ENCODE data around the gene BAD. TPM values are rescaled to one million over a fixed set of nuclear protein-coding genes. Genes with fewer than 3 reads are reported as not detected.

BAD gene
- total RNA-seq: 134 and 141 TPM in 2 replicates

DNA sequence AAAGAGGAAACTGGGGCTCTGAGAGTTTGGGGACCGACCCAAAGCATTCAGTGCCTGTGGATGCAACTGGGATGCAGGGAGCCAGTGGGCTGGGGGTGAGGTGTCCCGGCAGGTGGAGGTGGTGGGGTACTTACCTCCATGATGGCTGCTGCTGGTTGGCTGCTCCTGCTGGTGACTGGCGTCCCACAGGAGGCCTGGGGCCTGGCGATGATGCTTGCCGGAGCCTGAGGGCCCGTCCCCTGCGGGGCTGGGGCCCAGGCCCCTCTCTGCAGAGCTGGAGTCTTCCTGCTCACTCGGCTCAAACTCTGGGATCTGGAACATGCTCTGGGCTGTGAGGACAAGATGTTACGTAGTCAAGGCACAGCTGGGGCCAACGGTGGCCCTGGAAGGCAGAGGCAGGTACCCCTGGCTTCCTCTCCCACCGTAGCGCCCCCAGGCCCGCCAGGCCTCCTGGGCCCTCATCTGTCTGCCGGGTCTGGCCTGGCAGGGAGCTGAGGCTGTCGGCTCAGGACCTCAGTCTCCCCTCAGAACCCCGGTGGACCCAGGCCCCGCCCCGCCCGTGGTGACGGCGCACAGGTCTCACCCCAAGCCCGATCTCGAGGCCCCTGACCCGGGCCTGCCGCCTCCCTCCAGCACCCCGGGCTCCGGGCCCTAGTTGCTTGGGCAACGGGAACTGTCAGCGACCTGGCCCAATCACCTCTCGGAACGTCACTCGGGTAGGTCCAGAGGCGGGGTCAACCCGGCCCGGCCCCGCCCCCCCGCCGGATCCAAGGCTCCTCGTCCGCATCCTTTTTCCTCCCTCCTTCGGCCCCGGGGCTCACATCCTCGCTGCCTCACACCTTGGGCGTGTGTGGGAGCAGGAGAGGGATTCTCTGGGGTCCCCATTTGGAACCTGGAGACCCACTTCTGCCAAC is at the start of gene BAD:
Gene BAD, minus strand, starts transcription at position 618 of the 914 bp plus-strand sequence. Its CDS starts 297 bp downstream, at position 321.

DNA sequence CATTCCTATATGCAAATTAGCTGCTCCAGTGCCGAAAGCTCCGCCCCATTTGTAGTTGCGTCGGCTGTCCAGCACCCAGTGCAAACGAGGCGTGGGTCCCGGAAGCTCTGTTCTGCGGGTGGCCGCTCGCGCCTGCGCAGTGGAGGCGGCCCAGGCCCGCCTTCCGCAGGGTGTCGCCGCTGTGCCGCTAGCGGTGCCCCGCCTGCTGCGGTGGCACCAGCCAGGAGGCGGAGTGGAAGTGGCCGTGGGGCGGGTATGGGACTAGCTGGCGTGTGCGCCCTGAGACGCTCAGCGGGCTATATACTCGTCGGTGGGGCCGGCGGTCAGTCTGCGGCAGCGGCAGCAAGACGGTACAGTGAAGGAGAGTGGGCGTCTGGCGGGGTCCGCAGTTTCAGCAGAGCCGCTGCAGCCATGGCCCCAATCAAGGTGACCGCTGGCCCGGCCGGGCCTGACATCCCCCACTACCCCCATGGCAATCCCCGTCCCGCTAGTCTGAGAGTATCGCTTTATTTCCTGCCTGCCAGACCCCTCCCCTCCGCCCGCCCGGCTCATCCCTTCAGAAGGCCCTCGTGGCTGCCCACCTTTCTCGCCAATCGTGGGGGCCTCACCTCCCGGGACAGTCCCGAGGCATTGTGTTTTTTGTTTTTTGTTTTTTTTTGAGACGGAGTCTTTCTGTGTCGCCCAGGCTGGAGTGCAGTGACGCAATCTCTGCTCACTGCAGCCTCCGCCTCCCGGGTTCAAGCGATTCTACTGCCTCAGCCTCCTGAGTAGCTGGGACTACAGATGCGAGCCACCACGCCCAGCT is 33.7 kb upstream of the BAD start, which contains the start of gene PRDX5:
Gene PRDX5, plus strand, starts transcription at position 161 of the 805 bp plus-strand sequence. Its CDS starts 95 bp downstream, at position 256.

DNA sequence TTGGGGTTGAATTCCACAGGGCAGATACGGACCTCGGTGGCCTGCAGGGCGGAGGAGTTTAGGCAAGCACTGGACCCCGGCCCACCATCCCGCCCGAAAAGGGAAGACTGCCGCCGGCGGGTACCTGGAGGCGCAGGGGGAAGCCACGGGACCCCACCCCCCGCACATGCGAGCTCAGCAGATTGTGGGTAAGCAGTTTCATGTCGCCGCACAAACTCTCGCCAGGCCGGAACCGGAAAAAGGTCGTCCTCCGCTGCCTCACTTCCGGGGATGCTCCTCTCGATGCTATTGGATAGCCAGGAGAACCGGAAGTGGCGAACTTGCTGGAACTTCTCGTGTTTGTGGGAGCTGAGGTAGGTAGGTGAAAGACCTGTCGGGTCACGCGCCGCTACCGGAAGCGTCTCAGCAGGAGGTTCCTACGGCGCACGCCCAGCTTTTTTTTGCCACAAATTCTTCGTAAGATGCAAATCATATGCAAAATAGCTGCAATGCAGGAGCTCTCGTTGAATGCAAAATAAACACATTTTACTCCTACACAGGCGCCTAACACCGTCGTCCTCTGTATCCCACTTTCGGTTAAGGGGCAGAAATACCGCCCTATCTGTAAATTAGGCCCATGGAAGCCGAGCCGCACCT is 33.0 kb upstream of the BAD start, which contains the start of gene TRMT112:
Gene TRMT112, minus strand, starts transcription at position 235 of the 636 bp plus-strand sequence. Its CDS starts 33 bp downstream, at position 202.

GRCh38 chr11:64305075-64305690 is 20.7 kb upstream of the BAD start, which contains the start of gene ESRRA:
Gene ESRRA, plus strand, starts transcription at chr11:64305524. Its CDS starts 1,656 bp downstream, at chr11:64307180.

GRCh38 chr11:64299847-64300648 is 15.6 kb upstream of the BAD start, which contains the start of gene CATSPERZ:
Gene CATSPERZ, plus strand, starts transcription at chr11:64300358. Its CDS starts 53 bp downstream, at chr11:64300411.

DNA sequence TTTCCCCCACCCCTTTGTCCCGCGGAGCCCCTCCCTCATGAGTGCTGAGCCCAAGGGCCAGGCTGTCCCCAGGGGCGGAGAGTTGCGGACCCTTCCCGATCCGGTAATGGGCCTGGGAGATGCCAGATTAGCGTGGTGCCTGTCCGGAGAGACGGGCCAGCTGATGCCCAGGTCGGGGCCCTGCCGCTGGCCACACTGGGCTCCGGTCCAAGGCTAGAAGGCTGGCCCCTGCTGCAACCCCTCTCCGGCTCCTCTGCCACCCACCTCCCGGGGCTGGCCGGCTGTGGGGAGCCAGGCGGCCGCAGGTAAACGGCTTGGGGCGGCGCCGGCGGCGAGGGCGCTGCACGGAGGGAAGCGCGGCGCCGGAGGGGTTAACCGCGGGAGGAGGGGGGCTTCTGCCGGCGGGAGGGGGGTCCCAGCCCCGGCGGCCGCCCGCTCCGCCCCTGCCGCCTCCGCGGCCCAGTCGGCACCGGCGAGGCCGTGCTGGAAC is 6.8 kb upstream of the BAD start, which contains the start of gene KCNK4:
Gene KCNK4, plus strand, starts transcription at position 41 of the 490 bp plus-strand sequence. CDS start 1,717 bp downstream, outside the sequence.

GRCh38 chr11:64284962-64285884 is 758 bp upstream of the BAD start, which contains the start of gene GPR137:
Gene GPR137, plus strand, starts transcription at chr11:64285848. Its CDS starts 677 bp downstream, at chr11:64286525.

GRCh38 chr11:64251016-64251752 is 33.3 kb downstream of the BAD start, which contains the start of gene PLCB3:
Gene PLCB3, plus strand, starts transcription at chr11:64251530. Its CDS starts 120 bp downstream, at chr11:64251650.

DNA sequence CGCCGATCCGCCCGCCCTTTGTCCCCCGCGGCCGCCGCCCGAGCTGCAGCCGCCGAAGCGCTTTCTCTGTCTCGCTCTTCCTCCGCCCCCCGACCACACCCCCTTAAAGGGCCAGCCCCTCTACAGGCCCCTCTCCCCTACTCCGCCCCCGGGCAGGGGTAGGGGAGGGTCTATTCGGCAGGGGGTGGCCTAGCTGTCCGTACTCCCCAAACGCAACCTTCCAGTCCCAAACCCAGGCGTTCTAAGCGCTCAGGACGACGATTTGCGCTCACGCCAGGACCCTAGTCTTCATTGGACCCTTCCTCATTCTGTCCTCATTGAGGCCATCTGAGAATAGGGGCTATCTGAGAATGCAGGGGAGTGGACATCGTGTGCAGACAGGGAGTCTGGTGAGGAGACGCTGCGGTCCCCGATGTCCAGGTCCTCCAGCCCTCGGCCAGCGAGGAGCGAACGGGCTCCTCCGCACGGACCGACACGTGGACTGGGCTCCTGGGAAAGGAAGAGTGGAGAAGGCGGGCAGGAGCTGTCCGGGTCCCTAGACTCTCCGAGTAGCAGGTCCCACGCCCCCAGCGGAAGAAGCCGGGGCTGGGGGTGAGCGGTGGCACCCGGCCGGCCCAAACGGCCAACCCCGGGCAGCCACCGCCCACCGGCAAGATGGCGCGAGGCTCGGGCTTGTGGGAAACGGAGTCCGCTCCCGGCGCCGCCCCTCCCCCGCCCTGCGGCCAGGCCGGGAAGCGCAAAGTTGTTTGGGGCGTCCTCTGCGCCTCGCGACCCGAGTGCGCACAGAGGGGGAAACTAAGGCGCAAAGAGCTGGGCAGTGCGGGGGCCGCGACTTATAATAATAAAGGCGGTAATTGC is 37.4 kb downstream of the BAD start, which contains the start of gene PPP1R14B:
Gene PPP1R14B, minus strand, starts transcription at position 73 of the 858 bp plus-strand sequence. CDS start 270 bp downstream, outside the sequence.

GRCh38 chr11:64240435-64241240 is 43.8 kb downstream of the BAD start, which contains the start of gene FKBP2:
Gene FKBP2, plus strand, starts transcription at chr11:64241095. Its CDS starts 1,293 bp downstream, at chr11:64242388.

GRCh38 chr11:64233913-64234586 is 50.4 kb downstream of the BAD start, which contains the start of gene VEGFB:
Gene VEGFB, plus strand, starts transcription at chr11:64234584. Its CDS starts 250 bp downstream, at chr11:64234834.

DNA sequence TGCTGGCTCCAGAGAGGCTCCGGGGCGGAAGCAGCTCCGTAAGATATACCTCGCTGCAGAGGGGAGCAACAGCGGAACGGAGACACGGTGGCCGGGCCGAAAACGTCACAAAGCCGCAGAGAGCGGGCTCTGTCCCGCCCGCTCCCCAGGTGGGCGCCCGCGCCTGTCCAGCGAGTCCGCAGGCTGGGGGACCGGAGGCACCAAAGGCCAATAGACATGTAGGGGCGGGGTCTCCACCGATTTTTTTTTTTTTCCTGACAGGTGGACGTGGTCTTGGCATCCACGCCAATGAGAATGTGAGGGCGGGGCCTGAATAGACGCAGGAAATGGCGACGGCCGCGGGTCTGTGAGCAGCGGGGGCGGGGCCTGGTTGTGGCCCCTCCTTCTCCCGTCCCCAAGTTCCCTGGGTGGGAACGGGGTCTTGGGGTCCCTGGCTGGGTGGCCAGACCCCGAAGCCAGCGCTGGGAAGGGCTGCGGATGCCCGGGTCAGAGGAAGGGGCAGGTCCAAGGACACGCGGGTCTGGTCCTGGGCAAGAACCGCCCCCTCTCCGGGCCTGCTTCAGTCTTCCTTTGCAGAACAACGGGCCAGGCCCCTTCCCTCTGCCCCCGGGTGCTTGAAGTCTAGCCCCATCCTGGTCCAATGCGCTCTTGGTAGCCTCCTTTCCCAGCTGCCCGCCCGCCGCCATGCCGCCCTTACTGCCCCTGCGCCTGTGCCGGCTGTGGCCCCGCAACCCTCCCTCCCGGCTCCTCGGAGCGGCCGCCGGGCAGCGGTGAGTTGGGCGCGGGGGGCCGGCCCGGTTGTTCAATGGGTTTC is 54.1 kb downstream of the BAD start, which contains the start of gene DNAJC4:
Gene DNAJC4, plus strand, starts transcription at position 378 of the 814 bp plus-strand sequence. Its CDS starts 307 bp downstream, at position 685.

GRCh38 chr11:64225608-64226506 is 58.6 kb downstream of the BAD start, which contains the start of the genes NUDT22 and TRPT1:
Gene NUDT22, plus strand, starts transcription at chr11:64226274. Its CDS starts 379 bp downstream, at chr11:64226653.
Gene TRPT1, minus strand, starts transcription at chr11:64226186. Its CDS starts 326 bp downstream, at chr11:64225860.

Data from airway epithelial cell (primary cell).